Measurements from ENCODE around the gene MTO1. TPM values are rescaled to one million over a fixed set of nuclear protein-coding genes. Genes with fewer than 3 reads are reported as not detected.
A peak's percentile ranks its signal among the peaks of the same experiment; 100 is the strongest.

Gene MTO1
- total RNA-seq, 1 experiment from 2014 or later = 19.5 TPM

GRCh38 chr6:73523434-73524123 lies 62.0 kb downstream of the MTO1 start:
- H3K36me3 ChIP-seq (ENCODE audit: low read depth, low read length) = peaks cover 21% of the 10 kb centered on the region
- H3K9me2 ChIP-seq (replicated peaks; ENCODE audit: low read length) = no peaks in the 10 kb centered on the region
- peaks cover 19% of the 10 kb centered on the region for H4K20me1 ChIP-seq (ENCODE audit: low read length)
- TF ChIP-seq EZH2 (IDR thresholded peaks at IDR 0.05; ENCODE audit: low read length, unreplicated experiment) (no peak), CTCF (conservative IDR thresholded peaks at IDR 0.05; ENCODE audit: low read depth, low read length) (no peak), EZH2phosphoT487 (IDR thresholded peaks at IDR 0.05; ENCODE audit: borderline replicate concordance, low read length) (no peak)
- H2AFZ ChIP-seq (ENCODE audit: low read length) = peak overlapping the region; percentile 91
- H3K9me3 ChIP-seq (ENCODE audit: low read length) = no peaks in the 10 kb centered on the region
- peaks cover 16% of the 10 kb centered on the region for H3F3A ChIP-seq (ENCODE audit: low read length, unreplicated experiment)
- POLR2A ChIA-PET (ENCODE audit: unreplicated experiment) = interaction anchor here (0.5 to 1.3 kb wide), 3 partner anchors 57 to 92 kb away, joined by 3 to 11 read pairs (median 8); no protein-coding TSS in a partner anchor
- peak; percentile 73 for DNase-seq
- peak overlapping the region; percentile 99 for H3K27ac ChIP-seq (ENCODE audit: low read length)
- H3K4me1 ChIP-seq (ENCODE audit: insufficient read depth, low read length) = peaks cover 23% of the 10 kb centered on the region
- peak overlapping the region; percentile 95 for H3K9ac ChIP-seq (ENCODE audit: low read length)
- no peaks in the 10 kb centered on the region for H3K27me3 ChIP-seq (ENCODE audit: low read length)
- intact Hi-C loops (cut with micrococcal nuclease) = no loop called here
- CTCF ChIA-PET = interaction anchor here (0.6 to 1.0 kb wide), 2 partner anchors 56 to 140 kb away, joined by 4 read pairs; no protein-coding TSS in a partner anchor
- no TSS peak for BruUV-seq (replicated peaks)
- peaks cover 53% of the 10 kb centered on the region for H3K79me2 ChIP-seq (ENCODE audit: low read length)
- peak; percentile 38 for ATAC-seq
- H3K4me3 ChIP-seq (ENCODE audit: low read length) = peak overlapping the region; percentile 83
- peak overlapping the region; percentile 98 for H3K4me2 ChIP-seq (ENCODE audit: low read length)

- DNase-seq (no peak), ATAC-seq (no peak)
- no peaks in the 10 kb centered on the region for H3K9me2 ChIP-seq (replicated peaks; ENCODE audit: low read length)
- peaks cover 4% of the 10 kb centered on the region for H3F3A ChIP-seq (ENCODE audit: low read length, unreplicated experiment)
- H3K4me1 ChIP-seq (ENCODE audit: insufficient read depth, low read length) = peaks cover 23% of the 10 kb centered on the region
- no peaks in the 10 kb centered on the region for H3K9me3 ChIP-seq (ENCODE audit: low read length)
- intact Hi-C loops (cut with micrococcal nuclease) = no loop called here
- ChIA-PET CTCF (no interaction called here), POLR2A (ENCODE audit: unreplicated experiment) (no interaction called here)
- TF ChIP-seq CTCF (conservative IDR thresholded peaks at IDR 0.05; ENCODE audit: low read depth, low read length) (no peak), EZH2phosphoT487 (IDR thresholded peaks at IDR 0.05; ENCODE audit: borderline replicate concordance, low read length) (no peak), EZH2 (IDR thresholded peaks at IDR 0.05; ENCODE audit: low read length, unreplicated experiment) (no peak)
- H3K36me3 ChIP-seq (ENCODE audit: low read depth, low read length) = peaks cover under 1% of the 10 kb centered on the region
- no peak overlapping the region for H2AFZ ChIP-seq (ENCODE audit: low read length)
- no peak overlapping the region for H3K27ac ChIP-seq (ENCODE audit: low read length)
- H3K4me2 ChIP-seq (ENCODE audit: low read length) = no peak overlapping the region
- no TSS peak for BruUV-seq (replicated peaks)
- H3K9ac ChIP-seq (ENCODE audit: low read length) = no peak overlapping the region
- H3K4me3 ChIP-seq (ENCODE audit: low read length) = no peak overlapping the region
- peaks cover 32% of the 10 kb centered on the region for H3K79me2 ChIP-seq (ENCODE audit: low read length)
- H3K27me3 ChIP-seq (ENCODE audit: low read length) = no peaks in the 10 kb centered on the region
- H4K20me1 ChIP-seq (ENCODE audit: low read length) = no peaks in the 10 kb centered on the region
These were observed 64.2 kb downstream of the MTO1 start for GRCh38 chr6:73525546-73526330.
